Hepatocyte (in vitro differentiated cells): ENCODE measurements around the gene CCM2. TPM values are rescaled to one million over a fixed set of nuclear protein-coding genes. Genes with fewer than 3 reads are reported as not detected.

Experiments
- DNase-seq: peaks from one replicate; pipeline ENCODE4 v3.0.0-alpha.2; 2016; ENCODE audit warnings: low spot score
- H2AFZ ChIP-seq: fragments of 200-600 bp; sonication (generic); 2 replicates; pipeline ENCODE4 v1.6.0; 2016; ENCODE audit warnings: antibody characterized with exemption, mild to moderate bottlenecking
- H3K27ac ChIP-seq: fragments of 200-600 bp; sonication (generic); 2 replicates; pipeline ENCODE4 v1.5.1; 2016; ENCODE audit warnings: mild to moderate bottlenecking
- H3K27me3 ChIP-seq: fragments of 200-600 bp; sonication (generic); 2 replicates; pipeline ENCODE4 v1.6.1; 2016
- H3K36me3 ChIP-seq: fragments of 200-600 bp; sonication (generic); replicated peaks from 2 replicates; pipeline ENCODE4 v1.5.1; 2016; ENCODE audit warnings: low read depth; ENCODE audit not compliant: insufficient read depth
- H3K4me1 ChIP-seq: fragments of 200-600 bp; sonication (generic); 2 replicates; pipeline ENCODE4 v1.5.1; 2016; ENCODE audit warnings: mild to moderate bottlenecking, moderate library complexity; ENCODE audit not compliant: insufficient read depth
- H3K4me2 ChIP-seq: fragments of 200-600 bp; sonication (generic); 2 replicates; pipeline ENCODE4 v1.6.0; 2016
- H3K4me3 ChIP-seq: fragments of 200-600 bp; sonication (generic); 2 replicates; pipeline ENCODE4 v1.5.1; 2016; ENCODE audit warnings: mild to moderate bottlenecking
- H3K79me2 ChIP-seq: fragments of 200-600 bp; sonication (generic); 2 replicates; pipeline ENCODE4 v1.6.0; 2017; ENCODE audit warnings: mild to moderate bottlenecking
- H3K9me2 ChIP-seq: fragments of 200-600 bp; sonication (generic); replicated peaks from 2 replicates; pipeline ENCODE4 v1.6.0; 2017; ENCODE audit warnings: mild to moderate bottlenecking; ENCODE audit not compliant: insufficient read depth
- H3K9me3 ChIP-seq: fragments of 200-600 bp; sonication (generic); 2 replicates; pipeline ENCODE4 v1.5.1; 2016; ENCODE audit warnings: low read depth, mild to moderate bottlenecking
- H4K20me1 ChIP-seq: fragments of 200-600 bp; sonication (generic); 2 replicates; pipeline ENCODE4 v1.6.0; 2016; ENCODE audit warnings: mild to moderate bottlenecking; ENCODE audit not compliant: insufficient read depth, poor library complexity, severe bottlenecking
- EZH2 ChIP-seq: fragments of 200-600 bp; sonication (generic); IDR thresholded peaks from 2 replicates; pipeline ENCODE4 v1.6.1; 2016; ENCODE audit warnings: antibody characterized with exemption, mild to moderate bottlenecking, borderline replicate concordance
- EZH2phosphoT487 ChIP-seq: fragments of 200-600 bp; sonication (generic); IDR thresholded peaks from one replicate; pipeline ENCODE4 v1.6.1; 2018; ENCODE audit warnings: antibody characterized with exemption, mild to moderate bottlenecking, low read depth, moderate library complexity; ENCODE audit not compliant: unreplicated experiment, severe bottlenecking
- WGBS: methylation state at CpG from one replicate; pipeline ENCODE4 v1.1.6; 2016; ENCODE audit warnings: low lambda C conversion rate; ENCODE audit errors: missing lambda C conversion rate; 5-methylcytosine and 5-hydroxymethylcytosine counted together
- polyA plus RNA-seq: library from polyadenylated mRNA; unstranded; fragments of >200 nt; fragmentation: Nextera tagmentation; extraction: Ambion mirVana; gene quantifications from 2 replicates; pipeline ENCODE4 v1.2.1, GENCODE V29; 2016
- total RNA-seq: library from RNA; depleted of rRNA; stranded (reverse); fragments of >200 nt; gene quantifications from 2 replicates; pipeline ENCODE4 v1.2.3, GENCODE V29; 2014
- TF ChIP-seq, protein P1 (sequence below): fragments of 200-600 bp; sonication (generic); IDR thresholded peaks from 2 replicates; pipeline ENCODE4 v1.5.1; 2016; ENCODE audit warnings: antibody characterized with exemption, mild to moderate bottlenecking; ENCODE audit not compliant: poor library complexity

The CCM2 gene
- total and polyA plus RNA-seq, 2 experiments from 2014 or later = 32.2 to 57.1 TPM

DNA sequence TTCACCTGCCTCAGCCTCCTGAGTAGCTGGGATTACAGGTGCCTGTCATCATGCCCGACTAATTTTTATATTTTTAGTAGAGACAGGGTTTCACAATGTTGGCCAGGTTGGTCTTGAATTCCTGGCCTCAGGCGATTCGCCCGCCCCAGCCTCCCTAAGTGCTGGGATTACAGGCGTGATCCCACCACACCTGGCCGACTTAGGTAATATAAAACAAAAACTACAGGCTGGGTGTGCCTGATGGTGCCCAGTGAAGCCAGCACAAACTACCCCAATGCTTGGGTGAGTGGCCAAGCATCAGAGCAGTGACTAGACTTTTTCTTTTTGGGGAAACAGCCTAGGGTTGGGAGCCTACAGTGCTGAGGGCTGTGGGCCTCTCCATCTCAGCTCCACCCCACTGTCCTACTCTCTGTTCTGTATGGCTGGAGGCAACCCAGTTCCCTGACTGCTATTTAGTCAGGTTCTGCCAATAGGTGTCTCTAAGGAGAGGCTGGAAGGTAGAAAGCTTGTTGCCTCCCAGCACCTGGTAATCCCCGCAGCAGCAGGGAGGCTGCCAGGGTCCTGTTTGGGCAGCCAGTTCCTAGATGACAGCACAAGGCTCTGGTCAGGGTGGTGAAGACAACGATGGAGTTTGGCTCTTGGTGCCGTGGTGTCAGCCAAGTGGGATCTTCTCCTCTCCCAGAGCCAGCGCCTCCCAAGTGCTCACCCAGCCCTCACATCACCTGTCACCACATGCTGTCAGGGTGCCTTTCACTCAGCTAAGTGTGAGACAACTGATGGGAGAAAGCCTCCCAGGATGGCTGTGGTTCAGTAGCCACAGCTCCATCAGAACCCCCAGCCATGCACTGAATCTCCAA lies 99.2 kb downstream of the CCM2 start:
- Histone ChIP-seq H3K79me2 (no peaks in the 10 kb centered on the region), H3K27me3 (no peaks in the 10 kb centered on the region), H2AFZ (no peak overlapping the region), H3K9me2 (no peaks in the 10 kb centered on the region), H3K27ac (no peak overlapping the region), H3K9me3 (no peaks in the 10 kb centered on the region), H3K4me1 (no peaks in the 10 kb centered on the region), H3K4me3 (no peak overlapping the region), H3K4me2 (no peak overlapping the region), H4K20me1 (no peaks in the 10 kb centered on the region), H3K36me3 (no peaks in the 10 kb centered on the region)
- WGBS = 93% methylated on average over 10 of the region's 10 CpGs
- no peak for DNase-seq
- TF ChIP-seq EZH2phosphoT487 (no peak), EZH2 (no peak)
- TF ChIP-seq, protein P1, sequence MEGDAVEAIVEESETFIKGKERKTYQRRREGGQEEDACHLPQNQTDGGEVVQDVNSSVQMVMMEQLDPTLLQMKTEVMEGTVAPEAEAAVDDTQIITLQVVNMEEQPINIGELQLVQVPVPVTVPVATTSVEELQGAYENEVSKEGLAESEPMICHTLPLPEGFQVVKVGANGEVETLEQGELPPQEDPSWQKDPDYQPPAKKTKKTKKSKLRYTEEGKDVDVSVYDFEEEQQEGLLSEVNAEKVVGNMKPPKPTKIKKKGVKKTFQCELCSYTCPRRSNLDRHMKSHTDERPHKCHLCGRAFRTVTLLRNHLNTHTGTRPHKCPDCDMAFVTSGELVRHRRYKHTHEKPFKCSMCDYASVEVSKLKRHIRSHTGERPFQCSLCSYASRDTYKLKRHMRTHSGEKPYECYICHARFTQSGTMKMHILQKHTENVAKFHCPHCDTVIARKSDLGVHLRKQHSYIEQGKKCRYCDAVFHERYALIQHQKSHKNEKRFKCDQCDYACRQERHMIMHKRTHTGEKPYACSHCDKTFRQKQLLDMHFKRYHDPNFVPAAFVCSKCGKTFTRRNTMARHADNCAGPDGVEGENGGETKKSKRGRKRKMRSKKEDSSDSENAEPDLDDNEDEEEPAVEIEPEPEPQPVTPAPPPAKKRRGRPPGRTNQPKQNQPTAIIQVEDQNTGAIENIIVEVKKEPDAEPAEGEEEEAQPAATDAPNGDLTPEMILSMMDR = no peak

DNA sequence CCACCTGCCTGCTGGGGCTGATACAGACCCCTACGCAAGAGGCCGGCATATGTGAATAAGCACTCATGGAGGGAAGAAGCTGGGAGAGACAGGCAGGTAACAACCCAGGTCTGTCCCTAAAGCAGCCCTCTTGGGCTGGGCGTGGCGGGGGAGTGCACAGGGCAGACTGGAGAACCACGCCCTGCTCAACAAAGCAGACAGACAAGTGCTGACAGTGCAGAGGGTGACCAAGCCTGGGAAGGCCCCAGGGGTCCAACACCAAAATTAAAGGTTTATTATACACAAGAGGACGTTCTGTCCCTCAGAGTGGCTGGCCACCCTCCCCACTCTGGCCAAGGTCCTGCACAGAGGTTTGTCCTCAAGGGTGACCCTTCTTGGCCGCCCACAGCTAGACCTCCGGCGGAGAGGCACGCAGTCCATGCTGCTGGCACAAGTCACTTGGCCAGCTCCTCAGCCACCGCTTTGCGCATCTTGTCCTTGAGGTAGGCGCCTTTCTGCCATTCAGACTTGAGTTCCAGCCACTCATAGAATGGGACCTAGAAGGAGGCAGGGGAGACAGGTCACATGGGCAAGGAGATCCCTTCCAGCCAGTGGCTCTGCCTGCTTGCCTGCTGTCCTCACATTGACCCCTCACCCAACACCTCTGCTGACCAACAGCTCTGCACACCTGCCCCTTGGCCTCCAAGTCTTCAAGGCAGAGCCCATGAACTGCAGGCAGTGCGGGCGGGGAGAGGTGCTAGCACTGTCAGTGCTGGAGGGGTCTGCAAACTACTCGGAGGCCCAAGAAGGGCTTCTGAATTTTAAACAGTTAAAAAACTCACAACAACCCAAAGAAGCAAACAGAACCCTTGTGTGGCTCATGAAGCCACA lies 100.1 kb downstream of the CCM2 start:
- no peaks in the 10 kb centered on the region for H3K4me1 ChIP-seq
- 99% methylated on average over 16 of the region's 16 CpGs for WGBS
- no peak overlapping the region for H3K4me3 ChIP-seq
- H3K27me3 ChIP-seq = no peaks in the 10 kb centered on the region
- H3K4me2 ChIP-seq = no peak overlapping the region
- no peaks in the 10 kb centered on the region for H3K79me2 ChIP-seq
- no peak overlapping the region for H2AFZ ChIP-seq
- no peaks in the 10 kb centered on the region for H3K9me2 ChIP-seq
- no peak overlapping the region for H3K27ac ChIP-seq
- H4K20me1 ChIP-seq = no peaks in the 10 kb centered on the region
- no peaks in the 10 kb centered on the region for H3K36me3 ChIP-seq
- TF ChIP-seq, protein P1 = no peak
- TF ChIP-seq EZH2phosphoT487 (no peak), EZH2 (no peak)
- H3K9me3 ChIP-seq = no peaks in the 10 kb centered on the region
- DNase-seq = no peak

DNA sequence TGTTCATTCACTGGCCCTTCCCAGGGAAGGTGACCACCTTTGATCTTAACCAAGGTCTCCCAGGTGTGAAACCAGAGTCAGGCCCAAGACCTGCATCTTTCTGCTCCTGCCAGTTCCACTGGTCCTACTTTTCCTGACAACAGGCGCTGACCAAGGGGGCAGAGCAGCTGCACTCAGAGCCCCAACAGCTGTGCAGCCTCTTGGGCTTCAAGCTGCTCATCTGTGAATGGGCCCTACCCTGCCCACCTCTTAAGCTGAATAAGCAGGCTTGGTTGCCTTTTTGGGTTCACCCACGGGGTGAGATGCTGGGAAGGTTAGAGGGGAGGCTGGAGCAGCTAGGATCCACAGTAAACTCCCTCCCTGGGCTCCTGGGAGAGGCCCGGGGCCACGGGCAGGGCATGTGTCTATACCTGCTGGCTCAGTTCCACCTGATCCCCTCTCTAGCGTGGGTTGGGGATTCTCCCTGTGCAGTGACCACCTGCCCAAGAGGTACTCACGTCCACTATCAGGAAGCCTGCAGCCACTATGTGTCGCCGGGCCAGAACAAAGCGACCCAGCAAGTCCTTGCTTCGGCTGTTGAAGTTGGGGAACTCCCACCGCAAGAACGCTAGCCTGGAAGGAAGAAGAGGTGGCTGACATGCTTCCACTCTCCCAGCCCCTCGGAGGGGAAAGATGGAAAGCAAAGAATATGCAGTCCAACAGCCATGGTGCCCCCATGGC lies 100.9 kb downstream of the CCM2 start:
- Histone ChIP-seq H3K9me3 (no peaks in the 10 kb centered on the region), H3K79me2 (peaks cover 3% of the 10 kb centered on the region), H3K27me3 (no peaks in the 10 kb centered on the region), H2AFZ (no peak overlapping the region), H3K4me2 (no peak overlapping the region), H3K9me2 (no peaks in the 10 kb centered on the region), H3K4me3 (no peak overlapping the region), H3K4me1 (no peaks in the 10 kb centered on the region), H3K36me3 (no peaks in the 10 kb centered on the region), H4K20me1 (no peaks in the 10 kb centered on the region), H3K27ac (no peak overlapping the region)
- no peak for TF ChIP-seq EZH2phosphoT487
- TF ChIP-seq, protein P1 = no peak
- no peak for TF ChIP-seq EZH2
- DNase-seq = no peak
- WGBS = over 99% methylated on average over 12 of the region's 13 CpGs
